WERI-Rb-1 (cell line): ENCODE data around the gene NCDN.

Experiments
- DNase-seq: peaks from one replicate; pipeline ENCODE4 v3.0.0-alpha.2; 2020
- H3K27ac ChIP-seq: fragments of 250-450 bp; sonication (Bioruptor Pico); 2 replicates; pipeline ENCODE4 v1.5.1; 2020; ENCODE audit warnings: mild to moderate bottlenecking, moderate library complexity
- H3K27me3 ChIP-seq: fragments of 250-450 bp; sonication (Bioruptor Pico); 2 replicates; pipeline ENCODE4 v1.5.1; 2021; ENCODE audit warnings: mild to moderate bottlenecking, low read depth, moderate library complexity; ENCODE audit not compliant: insufficient read depth, severe bottlenecking
- H3K36me3 ChIP-seq: fragments of 250-450 bp; sonication (Bioruptor Pico); 2 replicates; pipeline ENCODE4 v1.5.1; 2020; ENCODE audit warnings: mild to moderate bottlenecking, moderate library complexity
- H3K4me3 ChIP-seq: 2 replicates; pipeline ENCODE4 v1.5.1; 2011; ENCODE audit warnings: low read depth, mild to moderate bottlenecking, control low read depth, low read length
- H3K9me3 ChIP-seq: fragments of 250-450 bp; sonication (Bioruptor Pico); 2 replicates; pipeline ENCODE4 v1.5.1; 2021; ENCODE audit warnings: mild to moderate bottlenecking, moderate library complexity; ENCODE audit not compliant: severe bottlenecking
- TF ChIP-seq, protein P1 (sequence below): IDR thresholded peaks from 2 replicates; pipeline ENCODE4 v1.5.1; 2011; ENCODE audit warnings: low read depth, mild to moderate bottlenecking, control low read depth, inconsistent platforms, low read length

The NCDN gene

GRCh38 chr1:35564037-35564883 is 6.7 kb downstream of the NCDN start:
- Histone ChIP-seq H3K27me3 (no peaks in the 10 kb centered on the region), H3K27ac (no peak overlapping the region; the same call in 1 of the 2 replicates), H3K4me3 (no peak overlapping the region), H3K36me3 (peaks cover 45% of the 10 kb centered on the region), H3K9me3 (no peaks in the 10 kb centered on the region)
- DNase-seq = peak; percentile 84
- TF ChIP-seq, protein P1, sequence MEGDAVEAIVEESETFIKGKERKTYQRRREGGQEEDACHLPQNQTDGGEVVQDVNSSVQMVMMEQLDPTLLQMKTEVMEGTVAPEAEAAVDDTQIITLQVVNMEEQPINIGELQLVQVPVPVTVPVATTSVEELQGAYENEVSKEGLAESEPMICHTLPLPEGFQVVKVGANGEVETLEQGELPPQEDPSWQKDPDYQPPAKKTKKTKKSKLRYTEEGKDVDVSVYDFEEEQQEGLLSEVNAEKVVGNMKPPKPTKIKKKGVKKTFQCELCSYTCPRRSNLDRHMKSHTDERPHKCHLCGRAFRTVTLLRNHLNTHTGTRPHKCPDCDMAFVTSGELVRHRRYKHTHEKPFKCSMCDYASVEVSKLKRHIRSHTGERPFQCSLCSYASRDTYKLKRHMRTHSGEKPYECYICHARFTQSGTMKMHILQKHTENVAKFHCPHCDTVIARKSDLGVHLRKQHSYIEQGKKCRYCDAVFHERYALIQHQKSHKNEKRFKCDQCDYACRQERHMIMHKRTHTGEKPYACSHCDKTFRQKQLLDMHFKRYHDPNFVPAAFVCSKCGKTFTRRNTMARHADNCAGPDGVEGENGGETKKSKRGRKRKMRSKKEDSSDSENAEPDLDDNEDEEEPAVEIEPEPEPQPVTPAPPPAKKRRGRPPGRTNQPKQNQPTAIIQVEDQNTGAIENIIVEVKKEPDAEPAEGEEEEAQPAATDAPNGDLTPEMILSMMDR = peak; percentile 93

DNA sequence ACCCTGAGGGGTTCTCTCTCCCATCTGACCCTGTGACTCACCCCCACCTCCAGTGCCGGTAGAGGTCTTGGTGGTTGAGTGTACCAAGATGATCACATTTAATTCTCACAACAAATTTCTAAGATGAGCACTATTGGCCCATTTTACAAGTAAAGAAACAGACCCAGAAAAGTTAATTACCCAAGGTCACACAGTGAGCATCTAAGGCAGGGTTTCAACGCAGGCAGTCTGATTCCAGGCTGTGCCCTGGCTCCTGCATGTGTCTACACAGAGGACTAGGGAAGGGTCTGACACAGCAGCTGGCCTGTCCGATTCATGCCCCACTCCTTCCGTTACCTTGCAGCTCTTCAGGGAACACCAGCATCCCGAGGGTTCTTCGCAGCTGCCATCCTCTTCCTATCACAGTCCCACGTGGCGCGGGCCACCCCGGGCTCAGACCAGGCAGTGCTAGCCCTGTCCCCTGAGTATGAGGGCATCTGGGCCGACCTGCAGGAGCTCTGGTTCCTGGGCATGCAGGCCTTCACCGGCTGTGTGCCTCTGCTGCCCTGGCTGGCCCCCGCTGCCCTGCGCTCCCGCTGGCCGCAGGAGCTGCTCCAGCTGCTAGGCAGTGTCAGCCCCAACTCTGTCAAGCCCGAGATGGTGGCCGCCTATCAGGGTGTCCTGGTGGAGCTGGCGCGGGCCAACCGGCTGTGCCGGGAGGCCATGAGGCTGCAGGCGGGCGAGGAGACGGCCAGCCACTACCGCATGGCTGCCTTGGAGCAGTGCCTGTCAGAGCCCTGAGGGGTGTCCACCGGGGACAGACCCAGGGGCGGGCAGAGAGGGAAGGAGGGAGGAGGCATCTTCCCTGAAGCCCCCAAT is 7.5 kb downstream of the NCDN start:
- Histone ChIP-seq H3K27ac (peak overlapping the region; percentile 70), H3K4me3 (no peak overlapping the region), H3K36me3 (peaks cover 40% of the 10 kb centered on the region), H3K9me3 (no peaks in the 10 kb centered on the region), H3K27me3 (no peaks in the 10 kb centered on the region)
- no peak for DNase-seq
- TF ChIP-seq, protein P1 = no peak

- Histone ChIP-seq H3K4me3 (no peak overlapping the region), H3K36me3 (peaks cover 36% of the 10 kb centered on the region), H3K27me3 (no peaks in the 10 kb centered on the region), H3K27ac (peak overlapping the region; percentile 70), H3K9me3 (no peaks in the 10 kb centered on the region)
- DNase-seq = no peak
- TF ChIP-seq, protein P1 = no peak
These were observed 8.1 kb downstream of the NCDN start for GRCh38 chr1:35565742-35566133.

DNA sequence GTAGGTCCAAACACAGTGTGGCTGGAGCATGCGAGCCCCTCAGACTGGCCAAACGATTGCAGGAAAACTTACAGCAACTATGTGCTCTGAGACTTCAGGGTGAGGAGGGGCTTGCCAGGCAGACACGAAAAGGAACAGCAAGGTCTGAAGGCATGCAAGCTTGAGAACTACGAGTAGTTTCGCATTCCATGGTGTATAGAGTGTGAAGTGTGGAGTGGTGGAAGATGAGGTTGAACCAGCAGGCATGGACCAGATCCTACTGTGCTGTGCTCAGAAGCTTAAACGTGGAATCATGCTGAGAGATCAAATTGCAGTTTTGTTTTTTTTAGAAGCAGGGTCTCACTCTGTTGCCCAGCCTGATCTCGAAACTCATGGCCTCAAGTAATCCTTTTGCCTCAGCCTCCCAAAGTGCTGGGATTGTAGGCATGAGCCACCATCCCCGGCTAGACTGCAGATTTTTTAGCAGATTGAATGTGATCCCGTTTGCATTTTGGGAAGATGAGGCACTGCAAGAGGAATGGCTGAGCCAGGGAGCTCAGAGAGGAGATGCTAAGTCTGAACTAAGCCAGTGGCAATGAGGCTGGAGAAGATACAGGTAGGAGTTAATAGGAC is 10.5 kb downstream of the NCDN start:
- DNase-seq = no peak
- TF ChIP-seq, protein P1 = no peak
- Histone ChIP-seq H3K27me3 (no peaks in the 10 kb centered on the region), H3K9me3 (no peaks in the 10 kb centered on the region), H3K27ac (no peak overlapping the region), H3K36me3 (peaks cover 20% of the 10 kb centered on the region), H3K4me3 (no peak overlapping the region)

GRCh38 chr1:35568975-35569395 is 11.4 kb downstream of the NCDN start:
- Histone ChIP-seq H3K9me3 (no peaks in the 10 kb centered on the region), H3K27me3 (no peaks in the 10 kb centered on the region), H3K36me3 (peaks cover 15% of the 10 kb centered on the region), H3K27ac (no peak overlapping the region), H3K4me3 (no peak overlapping the region)
- TF ChIP-seq, protein P1 = peak; percentile 95
- DNase-seq = peak; percentile 68
